NCI-H1092 (cell line): ENCODE results near the gene PRKAG2.
"Not testable (repeated sequence)": the region's sequence is repeated elsewhere in the genome, so short reads cannot be mapped to it uniquely, and the experiment has no call there.

Experiments
- DNase-seq: peaks from one replicate; lab custom pipeline; 2025; lab: John Stamatoyannopoulos, UW

The PRKAG2 gene

DNA sequence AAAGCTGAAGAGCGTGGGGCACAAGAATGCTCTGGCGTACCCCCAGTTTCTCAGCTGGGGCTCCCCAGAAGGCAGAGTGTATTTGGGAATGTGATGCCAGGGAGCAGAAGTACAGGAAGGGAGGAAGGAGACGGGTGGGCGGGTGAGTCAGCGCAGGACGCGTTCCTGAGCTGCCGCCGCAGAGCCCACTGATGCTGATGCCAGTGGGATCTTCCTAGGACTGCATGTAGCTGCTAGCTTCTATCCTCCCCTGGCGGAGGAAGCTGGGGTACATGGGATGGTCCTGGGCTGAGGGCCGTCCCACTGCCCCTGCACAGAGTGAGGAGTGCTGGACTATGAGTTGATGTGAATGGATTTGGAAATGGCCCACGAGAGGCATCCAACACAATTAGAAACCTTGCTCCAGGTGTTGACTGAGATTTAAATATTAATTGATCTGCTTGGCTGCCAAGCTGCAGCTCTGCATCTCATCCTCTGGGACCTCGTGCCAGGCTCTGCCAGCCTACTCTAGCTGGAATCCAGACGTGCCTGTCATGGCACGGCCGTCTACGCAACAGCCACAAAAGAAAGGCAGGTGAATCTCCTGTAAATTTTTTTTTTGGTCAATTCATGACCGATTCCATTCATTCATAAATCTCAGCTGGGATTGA lies 291.0 kb downstream of the PRKAG2 start:
- DNase-seq, result no peak

DNA sequence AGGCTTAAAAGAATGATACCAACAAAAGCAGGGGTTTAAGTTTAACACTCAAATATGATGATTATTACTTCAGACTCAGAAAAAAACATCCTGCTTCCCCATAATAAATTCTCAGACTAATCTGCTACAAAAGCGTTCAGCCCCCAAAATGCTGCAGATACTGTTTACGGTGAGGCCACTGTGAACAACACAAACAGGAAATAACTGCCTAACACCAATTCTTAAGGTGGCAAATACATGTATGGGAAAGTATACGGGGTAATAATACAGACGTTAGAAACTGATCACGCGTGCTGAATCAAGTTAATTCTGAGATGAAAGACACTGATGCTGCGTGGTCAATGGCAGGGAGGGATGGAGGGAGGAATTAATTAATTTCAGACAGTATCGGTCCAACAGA lies 295.2 kb downstream of the PRKAG2 start:
- no peak for DNase-seq

DNA sequence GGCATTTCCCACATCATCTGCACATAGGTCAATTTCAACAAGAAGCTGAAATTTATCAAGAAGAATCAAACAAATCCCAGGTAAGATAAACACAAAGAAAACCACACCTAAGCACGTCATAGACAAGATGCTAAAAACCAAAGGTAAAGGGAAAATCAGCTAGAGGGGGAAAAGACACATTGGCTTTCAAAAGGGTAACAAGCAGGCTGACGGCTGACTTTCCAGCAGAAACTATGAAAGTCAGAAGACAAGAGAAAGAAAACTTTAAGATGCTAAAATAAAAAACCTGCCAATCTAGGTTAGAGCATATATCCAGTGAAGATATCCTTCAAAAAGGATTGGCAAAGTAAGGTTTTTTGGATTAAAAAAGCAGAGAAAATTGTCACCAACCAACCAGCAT lies 297.3 kb downstream of the PRKAG2 start:
- DNase-seq, result no peak

DNA sequence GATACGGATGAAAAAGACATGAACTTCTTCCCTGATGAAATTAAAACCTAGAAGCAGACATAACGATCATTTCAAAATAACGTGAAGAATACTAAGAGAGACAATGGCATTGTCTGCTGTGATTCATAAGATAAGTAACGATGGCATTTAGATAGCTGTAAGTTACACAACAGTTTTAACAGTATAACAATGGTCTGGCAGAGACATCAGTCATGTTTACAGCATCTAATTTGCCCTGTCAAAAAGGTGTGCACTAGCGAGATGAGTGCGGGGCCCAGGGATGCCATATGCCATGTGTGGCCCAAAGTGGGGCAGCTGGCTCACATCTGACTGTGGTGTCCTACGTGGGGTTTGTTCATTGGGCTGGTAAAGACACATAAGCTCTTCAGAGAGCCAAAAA lies 301.5 kb downstream of the PRKAG2 start:
- no peak for DNase-seq

DNA sequence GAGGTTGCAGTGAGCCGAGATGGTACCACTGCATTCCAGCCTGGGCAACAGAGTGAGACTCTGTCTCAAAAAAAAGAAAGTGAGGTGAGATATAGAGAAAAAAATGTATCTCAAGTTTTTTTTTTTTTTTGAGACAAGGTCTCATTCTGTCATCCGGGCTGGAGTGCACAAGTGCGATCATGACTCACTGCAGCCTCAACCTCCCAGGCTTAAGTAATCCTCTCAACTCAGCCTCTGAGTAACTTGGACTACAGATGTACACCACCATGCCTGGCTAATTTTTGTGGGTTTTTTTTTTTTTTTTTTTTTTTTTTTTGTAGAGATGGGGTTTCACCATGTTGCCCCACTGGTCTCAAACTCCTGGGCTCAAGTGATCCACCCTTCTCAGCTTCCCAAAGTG lies 303.9 kb downstream of the PRKAG2 start:
- not testable (repeated sequence) for DNase-seq

DNA sequence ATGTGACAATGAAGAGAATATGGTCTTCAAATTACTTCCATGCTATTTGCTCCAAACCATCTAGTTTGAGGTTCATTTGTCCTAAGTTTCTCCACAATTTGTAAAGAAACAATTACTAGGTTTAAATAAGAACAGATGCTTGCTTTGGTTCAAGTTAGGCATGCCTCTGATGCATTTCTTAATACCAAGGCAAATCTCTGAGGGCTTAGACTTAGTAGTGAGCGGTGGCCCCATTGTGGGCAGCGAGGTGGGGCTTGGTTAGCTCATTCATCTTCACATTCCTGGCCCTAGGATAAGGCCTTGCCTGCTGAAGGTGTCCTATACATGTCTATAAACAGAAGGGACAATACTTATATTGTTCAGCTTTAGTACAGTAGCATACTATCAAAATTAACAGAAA lies 304.8 kb downstream of the PRKAG2 start:
- no peak for DNase-seq

DNA sequence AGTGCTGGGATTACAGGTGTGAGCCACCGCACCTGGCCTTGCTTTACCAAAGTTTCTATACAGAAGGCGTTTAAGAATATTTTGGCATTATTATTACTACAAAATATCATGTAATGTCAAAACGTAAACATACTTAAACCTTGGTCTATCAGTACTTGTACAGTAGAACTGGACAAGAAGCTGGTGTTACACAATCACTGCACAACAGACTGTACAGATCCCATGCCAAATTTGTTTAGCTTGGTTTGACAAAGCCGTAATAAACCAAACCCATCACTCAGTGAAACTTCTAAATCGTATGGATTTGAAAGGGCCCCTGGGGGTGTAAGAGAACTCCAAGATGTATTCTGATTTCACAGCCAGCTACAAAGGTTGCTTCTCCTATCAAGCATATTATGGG lies 305.4 kb downstream of the PRKAG2 start:
- no peak for DNase-seq

DNA sequence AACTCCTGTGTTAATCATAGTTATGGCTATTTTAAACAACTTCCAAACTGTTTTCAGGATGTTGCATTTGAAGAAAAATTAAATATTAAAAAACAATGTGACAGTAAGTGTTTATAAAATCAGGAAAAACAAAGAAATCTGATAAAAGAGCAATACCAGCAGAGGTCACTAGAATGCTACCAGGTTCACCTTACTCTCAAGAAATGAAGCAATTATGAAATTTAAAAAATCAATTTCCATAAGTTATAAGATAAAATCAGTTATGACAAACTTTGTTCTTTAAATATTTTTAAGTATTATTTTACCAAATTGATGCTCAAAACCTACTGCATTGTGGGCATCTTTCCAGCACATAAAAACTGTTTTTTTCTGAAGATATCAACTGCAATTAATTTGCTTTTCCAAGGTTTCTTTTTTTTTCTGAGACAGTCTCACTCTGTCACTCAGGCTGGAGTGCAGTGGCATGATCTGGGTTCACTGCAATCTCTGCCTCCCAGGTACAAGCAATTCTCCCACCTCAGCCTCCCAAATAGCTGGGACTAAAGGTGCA lies 306.5 kb downstream of the PRKAG2 start:
- DNase-seq, result no peak

DNA sequence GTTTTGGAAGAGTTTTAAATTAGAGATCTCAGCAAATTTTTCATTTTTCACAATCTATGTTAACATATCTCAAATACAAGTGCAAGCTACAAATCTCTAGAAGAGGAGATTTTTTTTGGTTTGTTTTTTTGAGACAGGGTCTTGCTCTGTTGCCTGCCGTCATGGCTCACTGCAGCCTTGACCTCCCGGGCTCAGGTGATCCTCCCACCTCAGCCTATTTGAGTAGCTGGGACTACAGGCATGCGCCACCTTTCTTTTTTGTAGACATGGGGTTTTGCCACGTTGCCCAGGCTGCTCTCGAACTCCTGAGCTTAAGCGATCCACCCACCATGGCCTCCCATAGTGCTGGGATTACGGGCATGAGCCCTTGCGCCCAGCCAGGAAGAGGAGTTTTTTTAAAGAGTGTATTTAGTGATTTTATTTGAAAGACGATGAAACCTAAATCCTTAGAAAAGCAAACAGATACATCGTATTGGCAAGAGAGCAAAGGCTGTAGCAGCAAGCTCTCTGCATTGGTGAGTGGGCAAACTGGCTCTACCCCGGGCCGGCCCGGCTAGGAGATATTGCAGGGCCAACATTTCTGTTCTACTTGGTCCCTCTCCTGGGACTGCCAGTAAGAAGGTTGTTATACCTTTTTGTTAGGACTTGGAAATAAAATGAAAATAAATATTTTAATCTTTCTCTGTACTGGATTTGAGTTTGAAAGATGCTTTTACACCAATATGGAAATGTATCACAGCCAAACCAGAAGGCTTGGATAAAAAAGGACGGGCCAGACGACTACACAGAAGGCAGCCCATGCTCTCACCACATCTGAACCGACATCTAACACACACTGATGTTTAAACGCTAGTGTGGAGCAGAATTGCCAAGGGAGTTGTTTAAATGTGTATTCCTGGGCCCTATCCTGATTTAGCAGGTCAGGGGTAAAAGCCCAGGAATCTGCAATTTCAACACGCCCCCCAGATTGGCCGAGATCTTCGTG lies 307.7 kb downstream of the PRKAG2 start:
- DNase-seq, result no peak

DNA sequence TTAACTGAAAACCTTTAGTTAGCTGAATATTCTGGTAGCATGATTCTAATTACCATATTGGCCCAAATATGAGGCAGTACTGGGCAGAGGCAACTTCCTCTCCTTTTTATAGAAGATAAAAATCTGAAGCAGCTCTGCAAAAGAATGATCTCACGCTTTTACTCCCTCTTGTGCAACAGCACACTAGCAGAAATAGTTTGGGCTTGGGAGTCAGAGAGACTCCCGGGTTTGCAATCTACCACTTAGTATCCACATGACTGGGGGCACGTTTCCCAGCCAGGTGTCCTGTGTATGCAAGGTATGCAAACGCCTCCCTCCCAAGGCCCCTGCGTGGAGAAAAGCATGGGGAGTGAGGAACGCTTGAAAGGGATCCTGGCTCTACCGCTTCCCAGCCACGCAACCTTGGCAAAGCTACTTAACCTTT lies 310.0 kb downstream of the PRKAG2 start:
- no peak for DNase-seq

DNA sequence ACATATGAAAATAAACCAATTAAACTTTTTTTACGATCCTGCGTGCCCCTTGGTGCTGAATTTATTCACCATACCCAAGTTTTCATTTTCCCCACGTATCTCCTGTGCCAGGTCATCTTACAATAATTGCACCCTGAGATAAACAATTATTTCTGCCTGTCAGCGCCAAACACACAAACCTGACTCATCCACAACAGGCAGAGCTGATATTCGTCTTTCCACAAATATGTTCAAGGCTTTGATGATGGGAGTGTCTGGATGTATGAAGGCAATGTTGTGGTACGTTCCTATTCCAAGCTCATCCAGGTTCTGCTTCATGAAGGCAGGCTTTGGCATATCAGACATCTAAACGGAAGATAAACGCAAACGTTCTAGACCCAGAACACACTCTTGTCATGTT lies 311.4 kb downstream of the PRKAG2 start:
- DNase-seq, result no peak

DNA sequence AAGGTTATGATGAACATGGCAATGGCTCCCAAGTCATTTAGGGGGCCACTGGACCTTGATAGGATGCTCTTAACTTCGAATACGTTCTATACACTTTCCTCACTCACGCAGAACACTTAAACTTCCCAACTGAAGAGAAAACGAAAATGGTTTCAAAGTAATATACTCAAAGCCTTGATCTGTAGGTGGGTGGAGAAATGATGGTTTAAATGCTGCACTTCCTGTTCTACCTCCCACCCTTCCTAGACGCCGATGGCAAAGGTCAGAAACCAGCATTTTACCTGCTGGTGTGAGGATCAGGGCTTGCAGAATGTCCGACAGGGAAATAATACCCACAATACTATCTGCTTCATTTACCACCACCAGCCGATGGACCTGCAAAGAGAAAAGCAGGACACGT lies 316.7 kb downstream of the PRKAG2 start:
- no peak for DNase-seq

DNA sequence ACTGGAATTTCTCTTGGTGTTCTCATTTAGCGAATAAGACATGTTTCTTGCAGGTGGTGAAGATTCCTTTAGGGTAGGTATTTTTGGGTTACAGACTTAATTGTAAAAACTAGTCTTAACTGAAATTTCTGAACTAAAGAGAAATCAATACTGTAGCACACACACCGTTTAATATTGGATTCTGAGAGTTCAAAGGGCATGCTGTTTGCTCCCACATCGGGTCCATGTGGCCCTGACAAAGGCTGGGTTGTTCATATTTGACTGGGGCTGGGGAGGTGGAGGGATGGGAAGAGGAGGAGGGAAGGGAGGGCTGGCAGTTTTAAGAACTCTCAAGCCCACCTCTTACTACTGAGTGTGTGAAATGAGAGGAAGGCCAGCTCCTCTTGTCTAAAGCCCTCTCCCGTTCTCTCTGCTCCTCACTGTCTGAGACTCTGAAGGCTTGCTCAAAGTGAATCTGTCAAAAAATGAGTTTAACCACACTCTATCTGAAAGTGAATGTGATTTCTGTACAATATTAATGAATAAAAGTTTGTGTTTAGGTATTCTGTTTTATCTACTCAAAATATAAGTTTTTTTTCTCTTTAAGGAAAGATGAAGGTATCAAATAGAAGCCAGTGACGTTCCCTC lies 317.2 kb downstream of the PRKAG2 start:
- DNase-seq, result no peak

DNA sequence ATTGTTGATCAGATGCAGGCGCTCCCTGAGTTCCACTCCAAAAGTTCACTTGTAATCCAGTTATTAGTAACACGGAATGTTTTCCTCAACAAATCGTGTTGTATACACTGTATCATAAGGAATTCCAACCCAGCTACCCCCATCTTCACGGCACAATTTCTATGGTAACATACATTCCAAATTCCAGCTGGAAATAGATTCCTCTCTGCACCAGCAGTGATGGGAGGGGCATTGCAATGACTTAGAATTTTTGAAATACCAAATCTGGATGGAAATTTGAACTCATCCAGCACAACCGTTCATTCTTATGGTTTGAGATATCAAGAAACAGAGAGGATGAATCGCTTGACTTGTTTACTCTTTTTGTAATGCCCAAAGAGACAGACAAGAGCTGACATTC lies 318.3 kb downstream of the PRKAG2 start:
- DNase-seq, result no peak

DNA sequence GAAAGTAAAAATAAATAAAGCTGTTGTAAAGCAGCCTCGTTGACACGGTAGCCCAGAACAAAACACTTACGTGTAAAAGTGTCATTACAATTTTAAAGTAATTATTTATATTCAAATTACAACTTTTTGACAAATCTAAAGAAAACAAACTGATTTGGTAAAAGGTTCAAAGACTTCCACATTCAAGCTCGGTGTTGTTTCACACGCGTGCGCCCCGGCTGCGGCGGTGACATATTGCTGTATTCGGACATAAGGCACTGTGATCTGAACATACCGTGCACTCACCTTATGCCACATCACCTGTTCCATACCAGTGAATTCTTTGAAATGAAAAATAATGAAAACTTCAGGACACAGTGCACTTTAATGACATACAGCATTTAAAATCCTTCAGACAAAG lies 320.3 kb downstream of the PRKAG2 start:
- no peak for DNase-seq

DNA sequence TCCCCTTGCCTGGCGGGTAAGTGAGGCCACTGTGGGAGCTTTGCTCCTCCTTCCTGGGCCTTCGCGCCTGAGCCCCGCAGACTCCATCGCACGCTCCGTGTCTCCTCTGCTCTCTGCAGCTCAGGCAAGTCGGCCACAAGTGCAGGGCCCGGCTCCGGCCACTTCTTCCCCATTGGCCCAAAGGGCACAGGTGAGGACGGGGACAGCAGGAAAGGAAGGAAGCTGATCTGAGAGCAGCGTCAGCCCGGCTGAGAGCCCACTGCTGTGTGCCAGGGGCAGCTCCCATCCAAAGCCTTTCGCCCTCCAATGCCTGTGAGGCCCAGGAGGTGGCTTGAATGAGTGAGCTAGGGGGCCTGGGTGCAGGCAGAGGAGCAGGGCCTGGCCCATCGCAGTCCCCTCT lies 323.6 kb downstream of the PRKAG2 start:
- no peak for DNase-seq

DNA sequence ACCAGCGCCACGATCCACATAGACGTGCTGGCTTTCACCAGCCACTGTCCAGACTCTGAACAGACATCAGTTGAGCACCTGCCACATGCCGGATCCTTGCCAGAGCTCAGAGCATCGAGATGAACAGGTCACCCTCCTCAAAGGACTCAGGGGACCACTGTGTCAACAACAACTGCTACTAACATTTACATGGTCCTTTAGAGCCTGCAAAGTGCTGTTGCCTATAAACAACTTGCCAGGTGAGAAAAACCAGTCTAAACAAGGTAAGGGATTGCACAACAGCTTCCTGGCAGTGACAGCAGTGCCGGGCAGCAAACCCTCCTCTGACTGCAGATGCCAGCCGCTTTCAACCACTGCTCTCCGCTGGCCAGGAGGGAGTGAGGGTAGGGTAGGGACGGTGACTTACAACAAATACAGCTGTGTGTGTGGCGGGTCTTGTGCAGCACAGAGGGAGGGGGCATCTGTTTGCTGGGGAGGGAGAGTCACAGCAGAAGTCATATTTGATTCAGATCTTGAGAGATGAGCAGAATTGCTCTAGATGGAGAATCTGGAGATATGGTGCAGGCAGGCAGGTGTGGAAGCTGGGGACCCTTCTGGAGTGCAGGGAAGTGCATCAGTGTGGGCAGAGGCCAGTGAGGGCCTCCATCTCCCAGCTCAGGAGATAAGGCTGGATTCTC lies 324.4 kb downstream of the PRKAG2 start:
- peak; percentile 80 for DNase-seq

DNA sequence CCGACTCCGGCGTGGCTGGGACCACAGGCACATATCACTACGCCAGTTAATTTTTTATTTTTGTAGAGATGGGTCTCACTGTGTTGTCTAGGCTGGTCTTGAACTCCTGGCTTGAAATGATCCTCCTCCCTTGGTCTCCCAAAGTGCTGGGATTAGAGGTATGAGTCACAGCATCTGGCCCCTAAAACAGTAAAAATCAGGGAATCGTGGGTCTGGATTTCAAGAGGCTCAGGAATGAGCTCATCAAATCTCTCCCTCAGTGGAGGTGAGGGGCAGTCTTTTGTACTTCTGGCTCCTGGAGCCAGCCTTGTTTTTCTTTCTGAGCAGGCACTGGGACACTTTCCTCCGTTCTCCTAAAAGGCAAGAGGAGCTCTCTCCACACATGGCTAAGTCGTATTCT lies 325.1 kb downstream of the PRKAG2 start:
- no peak for DNase-seq

DNA sequence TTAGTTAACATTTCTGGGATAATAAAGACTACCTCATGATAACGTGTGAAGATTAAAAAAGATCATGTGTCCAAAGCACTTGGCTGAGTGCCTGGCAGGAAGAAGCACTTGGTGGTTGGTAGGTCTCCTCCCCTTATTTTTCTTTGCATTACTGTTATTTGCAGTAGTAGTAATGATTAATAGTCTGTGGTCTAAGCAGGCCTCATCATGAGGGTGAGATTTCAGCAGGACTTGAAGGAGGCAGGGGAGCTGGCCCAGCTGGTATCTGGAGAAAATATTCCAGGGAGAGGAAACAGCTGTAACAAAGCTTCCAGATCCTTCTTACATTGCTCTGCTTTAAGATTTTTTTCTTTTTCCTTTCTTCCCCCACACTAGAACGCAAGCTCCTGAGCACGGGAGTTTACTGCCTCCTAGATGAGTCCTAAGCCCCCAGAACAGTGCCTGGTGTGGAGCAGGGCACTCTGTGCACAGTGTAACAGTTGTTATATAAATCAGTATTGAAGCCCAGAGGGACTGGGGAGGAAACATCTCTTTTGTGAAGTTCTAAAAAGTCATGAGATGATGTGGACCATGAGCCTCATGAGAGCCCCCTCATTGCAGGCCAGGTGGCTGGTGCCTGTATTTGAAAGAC lies 326.1 kb downstream of the PRKAG2 start:
- no peak for DNase-seq

DNA sequence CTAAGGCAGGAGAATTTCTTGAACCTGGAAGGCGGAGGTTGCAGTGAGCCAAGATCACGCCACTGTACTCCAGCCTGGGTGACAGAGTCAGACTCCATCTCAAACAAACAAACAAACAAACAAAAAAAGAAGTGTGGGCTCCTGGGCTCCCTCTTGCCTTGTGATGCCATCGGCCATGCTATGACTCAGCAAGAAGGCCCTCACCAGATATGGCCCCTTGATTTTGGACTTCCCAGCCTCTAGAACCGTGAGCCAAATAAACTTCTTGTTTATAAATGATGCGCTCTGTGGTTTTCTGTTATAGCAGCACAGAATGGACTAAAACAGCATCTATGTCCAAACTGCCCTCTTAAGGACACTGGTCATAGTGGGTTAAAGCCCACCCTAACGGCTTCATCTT lies 327.3 kb downstream of the PRKAG2 start:
- DNase-seq, result no peak

DNA sequence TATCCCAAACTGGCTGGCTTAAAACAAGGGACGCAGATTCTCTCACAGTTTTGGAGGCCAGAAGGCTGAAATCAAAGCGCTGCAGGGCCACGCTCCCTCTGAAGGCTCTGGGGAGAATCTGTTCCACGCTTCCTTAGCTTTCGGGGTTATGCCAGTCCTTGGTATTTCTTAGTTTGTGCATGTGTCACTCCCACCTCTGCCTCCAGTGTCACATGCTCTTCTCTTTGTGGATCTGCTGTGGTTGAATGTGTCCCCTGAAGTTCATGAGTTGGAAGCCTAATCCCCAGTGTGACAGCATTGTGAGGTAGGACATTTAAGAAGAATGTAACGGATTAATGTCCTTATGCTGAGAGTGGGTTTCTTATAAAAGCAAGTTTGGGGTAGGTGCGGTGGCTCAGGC lies 327.8 kb downstream of the PRKAG2 start:
- DNase-seq, result no peak

DNA sequence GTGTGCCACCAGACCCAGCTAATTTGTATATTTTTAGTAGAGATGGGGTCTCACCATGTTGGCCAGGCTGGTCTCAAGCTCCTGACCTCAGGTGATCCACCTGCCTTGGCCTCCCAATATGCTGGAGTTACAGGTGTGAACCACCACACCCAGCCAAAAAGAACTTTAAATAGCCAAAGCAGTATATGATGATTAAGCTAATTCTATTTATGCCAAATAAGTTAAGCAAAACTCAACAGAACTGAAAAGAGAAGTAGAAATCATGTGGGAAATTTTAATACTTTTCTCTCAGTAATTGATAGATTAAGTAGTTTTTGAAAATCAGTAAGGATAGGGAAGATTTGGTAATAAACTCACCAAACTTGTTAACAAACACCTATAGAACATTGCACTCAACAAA lies 332.7 kb downstream of the PRKAG2 start:
- no peak for DNase-seq
